ENCODE measurements around the gene YIF1A. TPM values are rescaled to one million over a fixed set of nuclear protein-coding genes. Genes with fewer than 3 reads are reported as not detected.

YIF1A gene
- total RNA-seq, 1 experiment from 2014 or later, result 54.7 TPM

GRCh38 chr11:66316849-66317251, 27.9 kb upstream of the YIF1A start, which contains the start of gene CD248:
TSS of gene CD248 (minus strand) at chr11:66317044. CDS start at chr11:66317027, 17 bp downstream.
- Histone ChIP-seq H2AFZ (ENCODE audit: low read depth, low read length, poor library complexity, severe bottlenecking) (no peak within 1 kb of the TSS), H3K9me2 (ENCODE audit: insufficient read depth) (no peaks in the 10 kb centered on the region), H3K9me3 (ENCODE audit: control insufficient read depth in 1 of 2, insufficient read depth in 1 of 2, low read depth in 1 of 2, low read length in 2 of 2) (no peaks in the 10 kb centered on the region), H3K4me3 (replicated peaks in 1 of 2; ENCODE audit: low read depth in 1 of 2, low read length in 2 of 2) (no peak within 1 kb of the TSS), H3K79me2 (ENCODE audit: insufficient read depth, low read length) (no peaks in the 10 kb centered on the region), H3K4me1 (ENCODE audit: control insufficient read depth in 1 of 2, insufficient read depth in 2 of 2, low read length in 2 of 2) (peaks cover 10 to 19% of the 10 kb centered on the region in 2 experiments), H3K27me3 (ENCODE audit: insufficient read depth, low read length) (no peaks in the 10 kb centered on the region), H3K4me2 (ENCODE audit: low read length) (no peak within 1 kb of the TSS), H3K36me3 (ENCODE audit: control insufficient read depth in 1 of 2, insufficient read depth in 2 of 2, low read length in 2 of 2) (no peaks in the 10 kb centered on the region), H3K27ac (ENCODE audit: low read depth, low read length) (no peak within 1 kb of the TSS), H4K20me1 (ENCODE audit: insufficient read depth) (no peaks in the 10 kb centered on the region), H3K9ac (ENCODE audit: low read length) (no peak within 1 kb of the TSS)
- DNase-seq (ENCODE audit: low read depth, low spot score) (no peak), ATAC-seq (no peak)
- CTCF ChIA-PET, result no interaction called here
- POLR2A ChIA-PET, result no interaction called here
- RAD21 ChIA-PET (ENCODE audit: low non-redundant PET in 1 of 2, low total read pairs in 2 of 2, uncharacterized antibody in 2 of 2, unreplicated experiment in 2 of 2), result no interaction called here
- TF ChIP-seq ZNF274 (IDR thresholded peaks at IDR 0.05; ENCODE audit: low read depth, low read length) (no peak), EZH2phosphoT487 (IDR thresholded peaks at IDR 0.05; ENCODE audit: borderline replicate concordance) (no peak), SP1 (IDR thresholded peaks at IDR 0.05; ENCODE audit: low read depth) (no peak)
- TF ChIP-seq, protein P1, sequence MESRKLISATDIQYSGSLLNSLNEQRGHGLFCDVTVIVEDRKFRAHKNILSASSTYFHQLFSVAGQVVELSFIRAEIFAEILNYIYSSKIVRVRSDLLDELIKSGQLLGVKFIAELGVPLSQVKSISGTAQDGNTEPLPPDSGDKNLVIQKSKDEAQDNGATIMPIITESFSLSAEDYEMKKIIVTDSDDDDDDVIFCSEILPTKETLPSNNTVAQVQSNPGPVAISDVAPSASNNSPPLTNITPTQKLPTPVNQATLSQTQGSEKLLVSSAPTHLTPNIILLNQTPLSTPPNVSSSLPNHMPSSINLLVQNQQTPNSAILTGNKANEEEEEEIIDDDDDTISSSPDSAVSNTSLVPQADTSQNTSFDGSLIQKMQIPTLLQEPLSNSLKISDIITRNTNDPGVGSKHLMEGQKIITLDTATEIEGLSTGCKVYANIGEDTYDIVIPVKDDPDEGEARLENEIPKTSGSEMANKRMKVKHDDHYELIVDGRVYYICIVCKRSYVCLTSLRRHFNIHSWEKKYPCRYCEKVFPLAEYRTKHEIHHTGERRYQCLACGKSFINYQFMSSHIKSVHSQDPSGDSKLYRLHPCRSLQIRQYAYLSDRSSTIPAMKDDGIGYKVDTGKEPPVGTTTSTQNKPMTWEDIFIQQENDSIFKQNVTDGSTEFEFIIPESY (IDR thresholded peaks at IDR 0.05; ENCODE audit: extremely low read depth, insufficient replicate concordance, low read length), result no peak
- intact Hi-C loops (cut with micrococcal nuclease), result no loop called here
- BruUV-seq (replicated peaks), result no TSS peak

GRCh38 chr11:66315921-66316811, 27.2 kb upstream of the YIF1A start:
- H3K27ac ChIP-seq (ENCODE audit: low read depth, low read length), result no peak overlapping the region
- H3K27me3 ChIP-seq (ENCODE audit: insufficient read depth, low read length), result no peaks in the 10 kb centered on the region
- H3K4me2 ChIP-seq (ENCODE audit: low read length), result no peak overlapping the region
- BruUV-seq (replicated peaks), result no TSS peak
- peaks cover 14 to 26% of the 10 kb centered on the region in 2 experiments for H3K4me1 ChIP-seq (ENCODE audit: control insufficient read depth in 1 of 2, insufficient read depth in 2 of 2, low read length in 2 of 2)
- H3K9me2 ChIP-seq (ENCODE audit: insufficient read depth), result no peaks in the 10 kb centered on the region
- CTCF ChIA-PET, result interaction anchor here (1.3 kb wide), 1 partner anchor 70 kb away, joined by 3 read pairs; no protein-coding TSS in a partner anchor
- intact Hi-C loops (cut with micrococcal nuclease), result no loop called here
- no peaks in the 10 kb centered on the region for H3K36me3 ChIP-seq (ENCODE audit: control insufficient read depth in 1 of 2, insufficient read depth in 2 of 2, low read length in 2 of 2)
- H4K20me1 ChIP-seq (ENCODE audit: insufficient read depth), result no peaks in the 10 kb centered on the region
- POLR2A ChIA-PET, result no interaction called here
- ATAC-seq, result no peak
- no peak overlapping the region for H3K4me3 ChIP-seq (replicated peaks in 1 of 2; ENCODE audit: low read depth in 1 of 2, low read length in 2 of 2)
- no peak overlapping the region for H3K9ac ChIP-seq (ENCODE audit: low read length)
- RAD21 ChIA-PET (ENCODE audit: low non-redundant PET in 1 of 2, low total read pairs in 2 of 2, uncharacterized antibody in 2 of 2, unreplicated experiment in 2 of 2), result no interaction called here
- TF ChIP-seq SP1 (IDR thresholded peaks at IDR 0.05; ENCODE audit: low read depth) (no peak), RAD21 (IDR thresholded peaks at IDR 0.05; ENCODE audit: low read depth) (no peak), ZFX (IDR thresholded peaks at IDR 0.05) (no peak), CBX3 (IDR thresholded peaks at IDR 0.05; ENCODE audit: low read depth) (no peak)
- H2AFZ ChIP-seq (ENCODE audit: low read depth, low read length, poor library complexity, severe bottlenecking), result no peak overlapping the region
- no peak for DNase-seq (ENCODE audit: low read depth, low spot score)
- H3K9me3 ChIP-seq (ENCODE audit: control insufficient read depth in 1 of 2, insufficient read depth in 1 of 2, low read depth in 1 of 2, low read length in 2 of 2), result no peaks in the 10 kb centered on the region
- H3K79me2 ChIP-seq (ENCODE audit: insufficient read depth, low read length), result no peaks in the 10 kb centered on the region

Measured in HCT116 (cell line).